H1 (cell line): Measurements from ENCODE around the gene LCP1. TPM values are rescaled to one million over a fixed set of nuclear protein-coding genes. Genes with fewer than 3 reads are reported as not detected.

ENCODE experiments used
- CTCF ChIA-PET: fragments of 300-600 bp; sonication (Branson Sonifier 250); formaldehyde crosslinking; loops from one replicate; lab custom pipeline; 2021; ENCODE audit not compliant: partially characterized antibody; lab: Charles Lee
- POLR2A ChIA-PET: fragments of 300-600 bp; sonication (Branson Sonifier 250); formaldehyde crosslinking; loops from one replicate; lab custom pipeline; 2021; ENCODE audit warnings: inconsistent platforms; ENCODE audit not compliant: partially characterized antibody; lab: Charles Lee
- DNase-seq, 2 experiments: peaks; one replicate each; pipeline versions ENCODE4 v3.0.0 to v3.0.0-alpha.2; 2010 to 2022; ENCODE audit warnings: low spot score in 2 of 2, low read depth in 1 of 2, mixed read lengths in 1 of 2
- FAIRE-seq: peaks from 2 replicates; lab custom pipeline; 2011; peaks lifted over from hg19 to GRCh38; lab: Jason Lieb, UNC
- H2AFZ ChIP-seq: 2 replicates; pipeline ENCODE4 v1.8.1; 2012; ENCODE audit warnings: low read length, inconsistent platforms
- H2AK5ac ChIP-seq: 2 replicates; pipeline ENCODE4 v1.6.1; 2013; ENCODE audit warnings: low read depth, low read length
- H2BK120ac ChIP-seq: replicated peaks from 2 replicates; pipeline ENCODE3; 2013; ENCODE audit warnings: low read depth, low read length, inconsistent platforms
- H2BK12ac ChIP-seq: 2 replicates; pipeline ENCODE4 v1.6.1; 2013; ENCODE audit warnings: low read depth, low read length
- H2BK15ac ChIP-seq: 2 replicates; pipeline ENCODE4 v1.6.1; 2013; ENCODE audit warnings: low read length
- H2BK20ac ChIP-seq: 2 replicates; pipeline ENCODE4 v1.6.1; 2013; ENCODE audit warnings: low read length
- H2BK5ac ChIP-seq: 2 replicates; pipeline ENCODE4 v1.6.1; 2013; ENCODE audit warnings: low read depth, low read length
- H3K14ac ChIP-seq: 2 replicates; pipeline ENCODE4 v1.6.1; 2013; ENCODE audit warnings: inconsistent platforms; ENCODE audit not compliant: insufficient read length
- H3K18ac ChIP-seq: 2 replicates; pipeline ENCODE4 v1.6.1; 2013; ENCODE audit warnings: low read length; ENCODE audit errors: extremely low read depth
- H3K23ac ChIP-seq: 2 replicates; pipeline ENCODE4 v1.6.1; 2013; ENCODE audit warnings: inconsistent platforms; ENCODE audit not compliant: insufficient read length
- H3K23me2 ChIP-seq: 2 replicates; pipeline ENCODE4 v1.6.1; 2013; ENCODE audit warnings: low read depth, low read length
- H3K27ac ChIP-seq: 2 replicates; pipeline ENCODE4 v1.6.1; 2011; ENCODE audit warnings: low read depth, low read length, inconsistent platforms
- H3K27me3 ChIP-seq, 4 experiments: replicated peaks in 1 of 4; 1 replicate in 1 of 4; 2 replicates in 3 of 4; pipeline versions ENCODE4 v1.6.1 to v1.8.1; 2011 to 2013; ENCODE audit warnings: low read length in 3 of 4, mild to moderate bottlenecking in 3 of 4, inconsistent platforms in 2 of 4, mixed read lengths in 2 of 4, moderate library complexity in 1 of 4; ENCODE audit not compliant: control insufficient read depth in 3 of 4, insufficient read depth in 3 of 4; ENCODE audit errors: extremely low read depth in 1 of 4
- H3K36me3 ChIP-seq, 4 experiments: 2 replicates each; pipeline versions ENCODE4 v1.6.1 to v1.8.1; 2011 to 2013; ENCODE audit warnings: mild to moderate bottlenecking in 4 of 4, low read length in 3 of 4, moderate library complexity in 2 of 4, control low read depth in 1 of 4, inconsistent platforms in 1 of 4; ENCODE audit not compliant: insufficient read depth in 4 of 4, control insufficient read depth in 2 of 4
- H3K4ac ChIP-seq: replicated peaks from 2 replicates; pipeline ENCODE3; 2013; ENCODE audit warnings: low read length, low read depth, mixed read lengths, inconsistent platforms; ENCODE audit not compliant: insufficient read length
- H3K4me1 ChIP-seq, 4 experiments: replicated peaks in 1 of 4; 1 replicate in 1 of 4; 2 replicates in 3 of 4; pipeline versions ENCODE4 v1.6.1 to v1.8.1; 2011 to 2013; ENCODE audit warnings: low read length in 3 of 4, inconsistent platforms in 2 of 4, mixed read lengths in 1 of 4; ENCODE audit not compliant: insufficient read depth in 4 of 4, control insufficient read depth in 3 of 4
- H3K4me2 ChIP-seq, 2 experiments: 2 replicates each; pipeline versions ENCODE4 v1.6.1 to v1.8.1; 2011 to 2013; ENCODE audit warnings: low read depth in 2 of 2, low read length in 2 of 2, control low read depth in 1 of 2, inconsistent platforms in 1 of 2, mild to moderate bottlenecking in 1 of 2; ENCODE audit not compliant: insufficient read depth in 1 of 2
- H3K4me3 ChIP-seq, 4 experiments: fragments of 200-600, 300-600 bp in 1 of 4; sonication (generic), shearing (Covaris generic), sonication (Bioruptor Twin) in 1 of 4; 2 replicates each; pipeline versions ENCODE4 v1.5.1 to v1.8.1; 2011 to 2016; ENCODE audit warnings: low read length in 4 of 4, low read depth in 3 of 4, control low read depth in 2 of 4, inconsistent platforms in 2 of 4, mild to moderate bottlenecking in 2 of 4, mixed read lengths in 1 of 4, moderate library complexity in 1 of 4; ENCODE audit not compliant: insufficient read depth in 2 of 4; ENCODE audit errors: extremely low read depth in 1 of 4
- H3K56ac ChIP-seq: replicated peaks from 2 replicates; pipeline ENCODE3; 2013; ENCODE audit warnings: low read depth, mild to moderate bottlenecking, mixed read lengths, low read length, inconsistent platforms; ENCODE audit not compliant: insufficient read length
- H3K79me1 ChIP-seq: 2 replicates; pipeline ENCODE4 v1.6.1; 2013; ENCODE audit warnings: low read depth, low read length, control low read depth
- H3K79me2 ChIP-seq, 2 experiments: 2 replicates each; pipeline versions ENCODE4 v1.6.1 to v1.8.1; 2012 to 2013; ENCODE audit warnings: low read length in 2 of 2, mild to moderate bottlenecking in 2 of 2, inconsistent platforms in 1 of 2; ENCODE audit not compliant: insufficient read depth in 2 of 2, control insufficient read depth in 1 of 2
- H3K9ac ChIP-seq, 4 experiments: replicated peaks in 1 of 4; 1 replicate in 1 of 4; 2 replicates in 3 of 4; pipeline versions ENCODE4 v1.6.1 to v1.8.1; 2011 to 2013; ENCODE audit warnings: low read depth in 3 of 4, low read length in 3 of 4, control low read depth in 2 of 4, mild to moderate bottlenecking in 2 of 4, moderate library complexity in 2 of 4, inconsistent platforms in 1 of 4; ENCODE audit errors: extremely low read depth in 1 of 4
- H3K9me3 ChIP-seq, 2 experiments: 2 replicates each; pipeline versions ENCODE4 v1.6.1 to v1.8.1; 2012 to 2013; ENCODE audit warnings: mild to moderate bottlenecking in 2 of 2, moderate library complexity in 2 of 2, control low read depth in 1 of 2, inconsistent platforms in 1 of 2, low read depth in 1 of 2, low read length in 1 of 2, mixed read lengths in 1 of 2; ENCODE audit not compliant: insufficient read depth in 2 of 2
- H4K20me1 ChIP-seq, 2 experiments: replicated peaks in 1 of 2; 2 replicates each; pipeline versions ENCODE3 to v1.8.1; 2011 to 2013; ENCODE audit warnings: inconsistent platforms in 2 of 2, low read length in 2 of 2, mild to moderate bottlenecking in 1 of 2; ENCODE audit not compliant: insufficient read depth in 2 of 2, control insufficient read depth in 1 of 2
- H4K5ac ChIP-seq: 2 replicates; pipeline ENCODE4 v1.6.1; 2013; ENCODE audit warnings: low read length, low read depth, mixed read lengths, inconsistent platforms; ENCODE audit not compliant: insufficient read length
- H4K8ac ChIP-seq: 2 replicates; pipeline ENCODE4 v1.8.0; 2013; ENCODE audit warnings: mild to moderate bottlenecking, moderate library complexity, low read length, inconsistent platforms; ENCODE audit not compliant: insufficient read depth; ENCODE audit errors: extremely low read depth
- H4K91ac ChIP-seq: replicated peaks from 2 replicates; pipeline ENCODE3; 2013; ENCODE audit warnings: low read length, mixed read lengths, inconsistent platforms; ENCODE audit not compliant: insufficient read length
- ASH2L ChIP-seq: fragments of 200-600, 300-600 bp; sonication (generic); IDR thresholded peaks from one replicate; pipeline ENCODE4 v1.7.1; 2017; ENCODE audit warnings: low read length
- ATF3 ChIP-seq: IDR thresholded peaks from 2 replicates; pipeline ENCODE4 v1.6.1; 2011; ENCODE audit warnings: low read depth, mild to moderate bottlenecking, low read length; ENCODE audit not compliant: insufficient read depth
- EP300 ChIP-seq, 2 experiments: IDR thresholded peaks; 1 replicate in 1 of 2; 2 replicates in 1 of 2; pipeline ENCODE4 v1.6.1; 2011 to 2012; ENCODE audit warnings: low read depth in 2 of 2, low read length in 2 of 2, mild to moderate bottlenecking in 2 of 2, borderline replicate concordance in 1 of 2, inconsistent platforms in 1 of 2, moderate library complexity in 1 of 2
- KDM1A ChIP-seq: fragments of 200-600, 300-600 bp; sonication (generic); IDR thresholded peaks from 2 replicates; pipeline ENCODE4 v1.7.1; 2016; ENCODE audit warnings: mild to moderate bottlenecking, low read length, borderline replicate concordance
- NANOG ChIP-seq: IDR thresholded peaks from 2 replicates; pipeline ENCODE4 v1.6.1; 2011; ENCODE audit warnings: low read length, low read depth, mild to moderate bottlenecking, inconsistent platforms; ENCODE audit not compliant: insufficient read depth, poor library complexity, severe bottlenecking
- PHF8 ChIP-seq: fragments of 200-600 bp; sonication (generic); conservative IDR thresholded peaks from 2 replicates; pipeline ENCODE4 v1.7.1; 2012; ENCODE audit warnings: low read depth, mild to moderate bottlenecking, inconsistent platforms, low read length, moderate library complexity
- RBBP5 ChIP-seq: IDR thresholded peaks from 2 replicates; pipeline ENCODE4 v1.7.1; 2012; ENCODE audit warnings: low read depth, mild to moderate bottlenecking, inconsistent platforms, low read length, moderate library complexity, borderline replicate concordance
- SIRT6 ChIP-seq: IDR thresholded peaks from one replicate; pipeline ENCODE4 v1.7.1; 2012; ENCODE audit warnings: low read length, inconsistent platforms
- SUZ12 ChIP-seq: fragments of 200-600 bp; sonication (generic); IDR thresholded peaks from 2 replicates; pipeline ENCODE4 v1.6.1; 2012; ENCODE audit warnings: mild to moderate bottlenecking, inconsistent platforms, low read length, moderate library complexity, mixed read lengths
- TCF12 ChIP-seq: IDR thresholded peaks from 2 replicates; pipeline ENCODE4 v1.6.1; 2011; ENCODE audit warnings: low read depth, mild to moderate bottlenecking, low read length
- USF2 ChIP-seq: IDR thresholded peaks from 2 replicates; pipeline ENCODE4 v1.6.1; 2011; ENCODE audit warnings: low read length, improper control_type of control experiment
- ZNF274 ChIP-seq: IDR thresholded peaks from 2 replicates; pipeline ENCODE4 v1.7.0; 2012; ENCODE audit warnings: low read length, borderline replicate concordance; ENCODE audit errors: extremely low read depth
- WGBS, 2 experiments: shearing (Covaris generic) in 1 of 2; methylation state at CpG; one replicate each; pipeline versions ENCODE4 v1.1.6 to v1.1.7; 2013 to 2015; ENCODE audit warnings: low lambda C conversion rate in 2 of 2, mixed read lengths in 2 of 2, inconsistent platforms in 1 of 2, low coverage in 1 of 2, missing lambda C conversion rate in 1 of 2; ENCODE audit not compliant: insufficient replicate concordance in 2 of 2, insufficient coverage in 1 of 2, insufficient read length in 1 of 2; ENCODE audit errors: extremely low coverage in 1 of 2, missing lambda C conversion rate in 1 of 2; 5-methylcytosine and 5-hydroxymethylcytosine counted together
- polyA plus RNA-seq, 7 experiments: library from polyadenylated mRNA; depleted of rRNA in 3 of 7; stranded (reverse) in 5 of 7; unstranded in 2 of 7; fragments of >200 nt in 5 of 7; fragments of 200-250 nt in 2 of 7; gene quantifications; 1 replicate in 5 of 7; 2 replicates in 1 of 7; 4 replicates in 1 of 7; pipeline versions ENCODE4 v1.2.1 to v1.2.3, GENCODE V29; 2011 to 2013; ENCODE audit warnings: missing spikeins in 2 of 7, mixed read lengths in 2 of 7
- total RNA-seq: library from RNA; stranded (reverse); fragmentation: NEBNext Ultra II Directional; extraction: Animal tissue kit (Norgen Biotek cat#: 25700); gene quantifications from 2 replicates; pipeline ENCODE4 v1.2.1, GENCODE V29; 2021

Gene LCP1
- total and polyA plus RNA-seq, 2 of the 8 experiments (the other 6 are each of a cell fraction or from before 2014, with no cell fraction given): 0.65 to 4.3 TPM

GRCh38 chr13:46160065-46160464, 21.9 kb downstream of the LCP1 start:
- Histone ChIP-seq H2BK12ac (no peak overlapping the region), H3K4me2 (no peak overlapping the region), H2AK5ac (no peak overlapping the region), H3K9ac (no peak overlapping the region), H3K4ac (no peak overlapping the region), H4K20me1 (no peaks in the 10 kb centered on the region), H3K36me3 (no peaks in the 10 kb centered on the region), H3K14ac (no peak overlapping the region), H3K4me3 (no peak overlapping the region), H3K79me2 (no peaks in the 10 kb centered on the region), H2BK5ac (no peak overlapping the region), H3K56ac (no peak overlapping the region), H2BK120ac (no peak overlapping the region), H3K23ac (no peak overlapping the region), H3K27me3 (no peaks in the 10 kb centered on the region), H3K9me3 (peaks cover 0 to 14% of the 10 kb centered on the region in 2 experiments; a peak in 2 of 4 replicates), H3K27ac (no peak overlapping the region), H4K91ac (no peak overlapping the region), H4K5ac (no peak overlapping the region), H4K8ac (no peak overlapping the region), H3K4me1 (no peaks in the 10 kb centered on the region), H3K23me2 (no peaks in the 10 kb centered on the region), H2BK20ac (no peak overlapping the region), H3K79me1 (no peaks in the 10 kb centered on the region), H2BK15ac (no peak overlapping the region), H2AFZ (0 out of 2 replicates have a peak overlapping the region, but pooled peaks have one; percentile 2), H3K18ac (no peak overlapping the region)
- CTCF ChIA-PET: interaction anchor here (0.6 to 4.0 kb wide), 33 partner anchors 10 to 491 kb away, joined by 3 to 36 read pairs (median 4); no protein-coding TSS in a partner anchor
- no peak for FAIRE-seq
- 79% methylated on average over 4 of the region's 4 CpGs; no CpG with 5 or more reads in 1 of the 2 experiments for WGBS, 2 experiments
- DNase-seq: no peak
- POLR2A ChIA-PET: no interaction called here
- TF ChIP-seq ZNF274 (no peak), SIRT6 (no peak), ASH2L (no peak), EP300 (IDR thresholded peaks at IDR 0.05; ENCODE audit: borderline replicate concordance in 1 of 2, low read depth in 2 of 2, low read length in 2 of 2) (no peak), NANOG (no peak), KDM1A (no peak), RBBP5 (no peak), PHF8 (no peak), TCF12 (no peak), USF2 (no peak), SUZ12 (no peak), ATF3 (no peak)
